ENCODE results near the gene STAT4. TPM values are rescaled to one million over a fixed set of nuclear protein-coding genes. Genes with fewer than 3 reads are reported as not detected.
"Not testable (repeated sequence)": the region's sequence is repeated elsewhere in the genome, so short reads cannot be mapped to it uniquely, and the experiment has no call there.

The STAT4 gene
- total and polyA plus RNA-seq, 9 donors: 0.59 to 2.2 (median 1.2) TPM

- no peak for DNase-seq
- no peak overlapping the region for H3K4me3 ChIP-seq (ENCODE audit: low read length)
- H3K27ac ChIP-seq (ENCODE audit: low read length): no peak overlapping the region
- H3K36me3 ChIP-seq (ENCODE audit: control insufficient read depth, insufficient read depth, low read length): peaks cover 86% of the 10 kb centered on the region
- no peaks in the 10 kb centered on the region for H3K9me3 ChIP-seq (replicated peaks; ENCODE audit: control insufficient read depth, low read depth, low read length)
- no peaks in the 10 kb centered on the region for H3K27me3 ChIP-seq (ENCODE audit: control insufficient read depth, insufficient read depth, low read length)
- no peaks in the 10 kb centered on the region for H3K4me1 ChIP-seq (ENCODE audit: control insufficient read depth, insufficient read depth, low read length)
- 100% methylated on average over 1 of the region's 9 CpGs for WGBS (ENCODE audit: insufficient coverage)
Observed at GRCh38 chr2:190999949-191000665, 150.7 kb downstream of the STAT4 start.

- Histone ChIP-seq H3K27me3 (ENCODE audit: control insufficient read depth, insufficient read depth, low read length) (no peaks in the 10 kb centered on the region), H3K36me3 (ENCODE audit: control insufficient read depth, insufficient read depth, low read length) (peaks cover 85% of the 10 kb centered on the region)
- WGBS (ENCODE audit: insufficient coverage): 84% methylated on average over 5 of the region's 7 CpGs
Observed at GRCh38 chr2:190999058-190999457, 151.7 kb downstream of the STAT4 start.

GRCh38 chr2:190997526-190998113, 153.2 kb downstream of the STAT4 start:
- no peaks in the 10 kb centered on the region for H3K4me1 ChIP-seq (ENCODE audit: control insufficient read depth, insufficient read depth, low read length)
- H3K27ac ChIP-seq (ENCODE audit: low read length): no peak overlapping the region
- H3K4me3 ChIP-seq (ENCODE audit: low read length): no peak overlapping the region
- H3K36me3 ChIP-seq (ENCODE audit: control insufficient read depth, insufficient read depth, low read length): peaks cover 88% of the 10 kb centered on the region
- 100% methylated on average over 5 of the region's 8 CpGs for WGBS (ENCODE audit: insufficient coverage)
- H3K27me3 ChIP-seq (ENCODE audit: control insufficient read depth, insufficient read depth, low read length): no peaks in the 10 kb centered on the region
- H3K9me3 ChIP-seq (replicated peaks; ENCODE audit: control insufficient read depth, low read depth, low read length): no peaks in the 10 kb centered on the region
- no peak for DNase-seq

More at GRCh38 chr2:190999058-190999457, 151.7 kb downstream of the STAT4 start:
- Histone ChIP-seq H3K4me1 (ENCODE audit: control insufficient read depth, insufficient read depth, low read length) (no peaks in the 10 kb centered on the region), H3K4me3 (ENCODE audit: low read length) (no peak overlapping the region), H3K27ac (ENCODE audit: low read length) (no peak overlapping the region), H3K9me3 (replicated peaks; ENCODE audit: control insufficient read depth, low read depth, low read length) (no peaks in the 10 kb centered on the region)
- DNase-seq: no peak

GRCh38 chr2:190996947-190997346, 153.8 kb downstream of the STAT4 start:
- Histone ChIP-seq H3K4me3 (ENCODE audit: low read length) (no peak overlapping the region), H3K27ac (ENCODE audit: low read length) (no peak overlapping the region), H3K36me3 (ENCODE audit: control insufficient read depth, insufficient read depth, low read length) (peaks cover 87% of the 10 kb centered on the region), H3K4me1 (ENCODE audit: control insufficient read depth, insufficient read depth, low read length) (no peaks in the 10 kb centered on the region), H3K9me3 (replicated peaks; ENCODE audit: control insufficient read depth, low read depth, low read length) (no peaks in the 10 kb centered on the region), H3K27me3 (ENCODE audit: control insufficient read depth, insufficient read depth, low read length) (no peaks in the 10 kb centered on the region)
- WGBS (ENCODE audit: insufficient coverage): 81% methylated on average over 5 of the region's 5 CpGs
- DNase-seq: peak; percentile 47

GRCh38 chr2:190996338-190996946, 154.4 kb downstream of the STAT4 start:
- no peak overlapping the region for H3K27ac ChIP-seq (ENCODE audit: low read length)
- DNase-seq: no peak

GRCh38 chr2:190995315-190995714, 155.5 kb downstream of the STAT4 start:
- not testable (repeated sequence) for H3K9me3 ChIP-seq (replicated peaks; ENCODE audit: control insufficient read depth, low read depth, low read length); H3K27ac ChIP-seq (ENCODE audit: low read length); H3K27me3 ChIP-seq (ENCODE audit: control insufficient read depth, insufficient read depth, low read length); H3K4me1 ChIP-seq (ENCODE audit: control insufficient read depth, insufficient read depth, low read length); H3K4me3 ChIP-seq (ENCODE audit: low read length); DNase-seq
- peaks cover 83% of the 10 kb centered on the region for H3K36me3 ChIP-seq (ENCODE audit: control insufficient read depth, insufficient read depth, low read length)
- no CpG with 5 or more reads among the region's 3 CpGs for WGBS (ENCODE audit: insufficient coverage)

More at GRCh38 chr2:190996338-190996946, 154.4 kb downstream of the STAT4 start:
- H3K27me3 ChIP-seq (ENCODE audit: control insufficient read depth, insufficient read depth, low read length): no peaks in the 10 kb centered on the region
- H3K9me3 ChIP-seq (replicated peaks; ENCODE audit: control insufficient read depth, low read depth, low read length): no peaks in the 10 kb centered on the region
- H3K36me3 ChIP-seq (ENCODE audit: control insufficient read depth, insufficient read depth, low read length): peaks cover 85% of the 10 kb centered on the region
- no peaks in the 10 kb centered on the region for H3K4me1 ChIP-seq (ENCODE audit: control insufficient read depth, insufficient read depth, low read length)
- 74% methylated on average over 3 of the region's 5 CpGs for WGBS (ENCODE audit: insufficient coverage)
- H3K4me3 ChIP-seq (ENCODE audit: low read length): no peak overlapping the region

GRCh38 chr2:190994148-190994547, 156.6 kb downstream of the STAT4 start:
- Histone ChIP-seq H3K27me3 (ENCODE audit: control insufficient read depth, insufficient read depth, low read length) (no peaks in the 10 kb centered on the region), H3K4me3 (ENCODE audit: low read length) (no peak overlapping the region), H3K4me1 (ENCODE audit: control insufficient read depth, insufficient read depth, low read length) (peaks cover 3% of the 10 kb centered on the region), H3K36me3 (ENCODE audit: control insufficient read depth, insufficient read depth, low read length) (peaks cover 81% of the 10 kb centered on the region), H3K9me3 (replicated peaks; ENCODE audit: control insufficient read depth, low read depth, low read length) (no peaks in the 10 kb centered on the region), H3K27ac (ENCODE audit: low read length) (no peak overlapping the region)
- WGBS (ENCODE audit: insufficient coverage): 97% methylated on average over 7 of the region's 7 CpGs
- DNase-seq: no peak

GRCh38 chr2:190993292-190993643, 157.5 kb downstream of the STAT4 start:
- Histone ChIP-seq H3K4me3 (ENCODE audit: low read length) (no peak overlapping the region), H3K9me3 (replicated peaks; ENCODE audit: control insufficient read depth, low read depth, low read length) (no peaks in the 10 kb centered on the region), H3K36me3 (ENCODE audit: control insufficient read depth, insufficient read depth, low read length) (peaks cover 85% of the 10 kb centered on the region), H3K27me3 (ENCODE audit: control insufficient read depth, insufficient read depth, low read length) (no peaks in the 10 kb centered on the region), H3K27ac (ENCODE audit: low read length) (no peak overlapping the region), H3K4me1 (ENCODE audit: control insufficient read depth, insufficient read depth, low read length) (peaks cover 3% of the 10 kb centered on the region)
- DNase-seq: no peak
- 100% methylated on average over 3 of the region's 6 CpGs for WGBS (ENCODE audit: insufficient coverage)

GRCh38 chr2:190990132-190990531, 160.7 kb downstream of the STAT4 start:
- no peak overlapping the region for H3K27ac ChIP-seq (ENCODE audit: low read length)
- H3K9me3 ChIP-seq (replicated peaks; ENCODE audit: control insufficient read depth, low read depth, low read length): no peaks in the 10 kb centered on the region
- 60% methylated on average over 2 of the region's 6 CpGs for WGBS (ENCODE audit: insufficient coverage)
- H3K4me1 ChIP-seq (ENCODE audit: control insufficient read depth, insufficient read depth, low read length): peaks cover 3% of the 10 kb centered on the region
- H3K36me3 ChIP-seq (ENCODE audit: control insufficient read depth, insufficient read depth, low read length): peaks cover 85% of the 10 kb centered on the region
- no peak for DNase-seq
- no peaks in the 10 kb centered on the region for H3K27me3 ChIP-seq (ENCODE audit: control insufficient read depth, insufficient read depth, low read length)
- H3K4me3 ChIP-seq (ENCODE audit: low read length): no peak overlapping the region

- no peak overlapping the region for H3K27ac ChIP-seq (ENCODE audit: low read length)
- peaks cover 3% of the 10 kb centered on the region for H3K4me1 ChIP-seq (ENCODE audit: control insufficient read depth, insufficient read depth, low read length)
- H3K4me3 ChIP-seq (ENCODE audit: low read length): no peak overlapping the region
- no peaks in the 10 kb centered on the region for H3K27me3 ChIP-seq (ENCODE audit: control insufficient read depth, insufficient read depth, low read length)
- 100% methylated on average over 2 of the region's 3 CpGs for WGBS (ENCODE audit: insufficient coverage)
- H3K9me3 ChIP-seq (replicated peaks; ENCODE audit: control insufficient read depth, low read depth, low read length): no peaks in the 10 kb centered on the region
- DNase-seq: no peak
- peaks cover 86% of the 10 kb centered on the region for H3K36me3 ChIP-seq (ENCODE audit: control insufficient read depth, insufficient read depth, low read length)
Observed at GRCh38 chr2:190988910-190989309, 161.9 kb downstream of the STAT4 start.
